ENCODE measurements around the gene TANK. TPM values are rescaled to one million over a fixed set of nuclear protein-coding genes. Genes with fewer than 3 reads are reported as not detected.

The TANK gene
- polyA plus RNA-seq, 6 donors from 2014 or later, result 132 to 167 (median 136) TPM

DNA sequence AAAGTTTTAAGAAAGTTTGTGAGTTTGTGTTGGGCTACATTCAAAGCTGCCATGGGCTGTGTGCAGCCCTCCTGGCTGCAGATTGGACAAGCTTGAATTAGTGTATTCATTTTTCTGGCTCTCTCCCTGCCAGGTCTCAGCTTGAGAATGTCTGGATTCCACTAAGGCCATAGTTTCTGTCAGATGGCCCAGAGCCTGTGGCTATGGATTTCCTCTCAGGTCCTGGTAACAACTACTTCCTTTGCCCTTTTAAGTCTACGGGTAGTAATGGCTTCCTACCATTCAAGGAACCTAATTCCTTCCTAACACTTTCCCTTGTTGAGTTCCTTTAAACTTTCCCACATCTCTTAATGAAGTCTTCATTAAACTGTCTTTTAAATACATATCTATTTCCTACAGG lies 123.7 kb downstream of the TANK start:
- no peak overlapping the region for H3K27ac Mint-ChIP-seq
- H3K27me3 Mint-ChIP-seq, result peaks cover 0 to 27% (median 2%) of the 10 kb centered on the region in 3 donors
- no peaks in the 10 kb centered on the region for H3K4me1 Mint-ChIP-seq
- no peaks in the 10 kb centered on the region for H3K36me3 Mint-ChIP-seq
- H3K9me3 Mint-ChIP-seq, result peaks cover 0 to 2% (median 0%) of the 10 kb centered on the region in 7 donors
- no peak overlapping the region for H3K4me3 Mint-ChIP-seq
- ATAC-seq (ENCODE audit: low read depth in 2 of 2) (no peak), DNase-seq (no peak)

Other genes with a start within 250 kb of the TANK start
- gene PSMD14, start 148.0 kb downstream of the TANK start, polyA plus RNA-seq (ENCODE audit: low read depth in 6 of 6), result 10 to 100 TPM; 45.7 to 99.6 (median 49.9) TPM

All from naive B cell (primary cell).